Smooth muscle cell (in vitro differentiated cells): Measurements from ENCODE around the gene GLRX. TPM values are rescaled to one million over a fixed set of nuclear protein-coding genes. Genes with fewer than 3 reads are reported as not detected.
A peak's percentile ranks its signal among the peaks of the same experiment; 100 is the strongest.
"Not testable (repeated sequence)": the region's sequence is repeated elsewhere in the genome, so short reads cannot be mapped to it uniquely, and the experiment has no call there.

Experiments
- DNase-seq: peaks from one replicate; lab custom pipeline; 2025; ENCODE audit not compliant: unreplicated experiment; lab: John Stamatoyannopoulos, UW
- H2AFZ ChIP-seq: fragments of 200-600 bp; sonication (generic); 2 replicates; pipeline ENCODE4 v1.6.0; 2016; ENCODE audit warnings: antibody characterized with exemption, low read depth, mild to moderate bottlenecking
- H3F3A ChIP-seq: fragments of 200-600 bp; sonication (generic); 2 replicates; pipeline ENCODE4 v1.6.0; 2017; ENCODE audit warnings: antibody characterized with exemption, low read depth
- H3K27ac ChIP-seq: fragments of 200-600 bp; sonication (generic); 2 replicates; pipeline ENCODE4 v1.5.1; 2016; ENCODE audit warnings: low read depth, mild to moderate bottlenecking
- H3K27me3 ChIP-seq: fragments of 200-600 bp; sonication (generic); 2 replicates; pipeline ENCODE4 v1.6.1; 2016; ENCODE audit warnings: low read depth, mild to moderate bottlenecking
- H3K36me3 ChIP-seq: fragments of 200-600 bp; sonication (generic); 2 replicates; pipeline ENCODE4 v1.5.1; 2016; ENCODE audit warnings: low read depth
- H3K4me1 ChIP-seq: fragments of 200-600 bp; sonication (generic); 2 replicates; pipeline ENCODE4 v1.5.1; 2016; ENCODE audit warnings: low read depth
- H3K4me2 ChIP-seq: fragments of 200-600 bp; sonication (generic); 2 replicates; pipeline ENCODE4 v1.6.0; 2016; ENCODE audit warnings: mild to moderate bottlenecking
- H3K4me3 ChIP-seq: fragments of 200-600 bp; sonication (generic); 2 replicates; pipeline ENCODE4 v1.5.1; 2016; ENCODE audit warnings: mild to moderate bottlenecking
- H3K79me2 ChIP-seq: fragments of 200-600 bp; sonication (generic); 2 replicates; pipeline ENCODE4 v1.6.0; 2016; ENCODE audit warnings: low read depth, mild to moderate bottlenecking
- H3K9ac ChIP-seq: fragments of 200-600 bp; sonication (generic); 2 replicates; pipeline ENCODE4 v1.6.0; 2016; ENCODE audit warnings: low read depth
- H3K9me3 ChIP-seq: fragments of 200-600 bp; sonication (generic); replicated peaks from 2 replicates; pipeline ENCODE4 v1.5.1; 2016; ENCODE audit warnings: low read depth
- H4K20me1 ChIP-seq: fragments of 200-600 bp; sonication (generic); 2 replicates; pipeline ENCODE4 v1.6.0; 2016; ENCODE audit warnings: low read depth
- WGBS: methylation state at CpG from one replicate; pipeline ENCODE4 v1.1.7; 2016; ENCODE audit warnings: low lambda C conversion rate; 5-methylcytosine and 5-hydroxymethylcytosine counted together
- polyA plus RNA-seq: library from polyadenylated mRNA; unstranded; fragments of >200 nt; fragmentation: Nextera tagmentation; extraction: Ambion mirVana; gene quantifications from 2 replicates; pipeline ENCODE4 v1.2.1, GENCODE V29; 2016
- total RNA-seq: library from RNA; depleted of rRNA; stranded (reverse); fragments of >200 nt; gene quantifications from 2 replicates; pipeline ENCODE4 v1.2.3, GENCODE V29; 2014
- TF ChIP-seq, protein P1 (sequence below): fragments of 200-600 bp; sonication (generic); IDR thresholded peaks from 2 replicates; pipeline ENCODE4 v1.5.1; 2017; ENCODE audit warnings: borderline replicate concordance, mild to moderate bottlenecking, antibody characterized with exemption; ENCODE audit not compliant: insufficient read depth, poor library complexity, severe bottlenecking

GLRX gene
- total and polyA plus RNA-seq, 2 experiments from 2014 or later: 50.8 to 95.7 TPM

DNA sequence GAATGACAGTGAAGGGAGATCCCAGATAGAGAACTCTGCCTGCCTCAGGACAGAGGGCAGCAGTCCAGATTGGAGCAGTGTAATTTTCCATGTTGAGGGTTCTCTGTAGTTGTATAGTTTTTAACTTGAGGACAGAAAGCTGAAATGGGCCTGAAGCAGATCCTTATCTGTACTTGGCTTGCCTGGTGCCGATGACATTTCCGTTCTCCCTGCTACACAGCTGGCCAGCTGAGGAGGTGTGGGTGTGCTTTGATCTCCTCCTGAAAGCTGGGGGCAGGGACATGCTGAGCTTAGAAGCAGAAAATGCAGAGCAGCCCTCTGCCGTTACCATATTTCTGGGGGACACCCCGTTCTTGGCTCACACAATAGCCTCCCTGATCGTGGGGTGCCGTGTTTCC lies 10.5 kb downstream of the GLRX start:
- Histone ChIP-seq H4K20me1 (peaks cover 13% of the 10 kb centered on the region), H3K79me2 (peaks cover 8% of the 10 kb centered on the region), H3K36me3 (no peaks in the 10 kb centered on the region), H2AFZ (no peak overlapping the region), H3K4me2 (peak overlapping the region; percentile 76), H3F3A (peaks cover 27% of the 10 kb centered on the region), H3K27ac (peak overlapping the region; percentile 77), H3K4me3 (no peak overlapping the region), H3K9ac (peak overlapping the region; percentile 31), H3K9me3 (no peaks in the 10 kb centered on the region), H3K27me3 (no peaks in the 10 kb centered on the region), H3K4me1 (peaks cover 19% of the 10 kb centered on the region)
- WGBS: 26% methylated on average over 6 of the region's 6 CpGs
- TF ChIP-seq, protein P1, sequence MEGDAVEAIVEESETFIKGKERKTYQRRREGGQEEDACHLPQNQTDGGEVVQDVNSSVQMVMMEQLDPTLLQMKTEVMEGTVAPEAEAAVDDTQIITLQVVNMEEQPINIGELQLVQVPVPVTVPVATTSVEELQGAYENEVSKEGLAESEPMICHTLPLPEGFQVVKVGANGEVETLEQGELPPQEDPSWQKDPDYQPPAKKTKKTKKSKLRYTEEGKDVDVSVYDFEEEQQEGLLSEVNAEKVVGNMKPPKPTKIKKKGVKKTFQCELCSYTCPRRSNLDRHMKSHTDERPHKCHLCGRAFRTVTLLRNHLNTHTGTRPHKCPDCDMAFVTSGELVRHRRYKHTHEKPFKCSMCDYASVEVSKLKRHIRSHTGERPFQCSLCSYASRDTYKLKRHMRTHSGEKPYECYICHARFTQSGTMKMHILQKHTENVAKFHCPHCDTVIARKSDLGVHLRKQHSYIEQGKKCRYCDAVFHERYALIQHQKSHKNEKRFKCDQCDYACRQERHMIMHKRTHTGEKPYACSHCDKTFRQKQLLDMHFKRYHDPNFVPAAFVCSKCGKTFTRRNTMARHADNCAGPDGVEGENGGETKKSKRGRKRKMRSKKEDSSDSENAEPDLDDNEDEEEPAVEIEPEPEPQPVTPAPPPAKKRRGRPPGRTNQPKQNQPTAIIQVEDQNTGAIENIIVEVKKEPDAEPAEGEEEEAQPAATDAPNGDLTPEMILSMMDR: no peak
- no peak for DNase-seq

DNA sequence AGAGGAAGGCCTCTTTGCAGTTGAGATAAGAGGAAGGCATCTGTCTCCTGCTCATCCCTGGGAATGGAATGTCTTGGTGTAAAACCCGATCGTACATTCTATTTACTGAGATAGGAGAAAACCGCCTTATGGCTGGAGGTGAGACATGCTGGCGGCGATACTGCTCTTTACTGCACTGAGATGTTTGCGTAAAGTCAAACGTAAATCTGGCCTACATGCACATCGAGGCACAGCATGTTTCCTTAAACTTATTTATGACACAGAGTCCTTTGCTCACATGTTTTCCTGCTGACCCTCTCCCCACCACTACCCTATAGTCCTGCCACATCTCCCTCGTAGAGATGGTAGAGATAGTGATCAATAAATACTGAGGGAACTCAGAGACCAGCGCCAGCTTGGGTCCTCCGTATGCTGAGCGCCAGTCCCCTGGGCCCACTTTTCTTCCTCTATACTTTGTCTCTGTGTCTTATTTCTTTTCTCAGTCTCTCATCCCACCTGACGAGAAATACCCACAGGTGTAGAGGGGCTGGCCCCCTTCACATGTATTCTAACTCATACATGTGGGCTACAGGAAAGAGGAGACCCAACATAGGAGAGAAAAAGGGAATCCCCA lies 11.0 kb downstream of the GLRX start:
- DNase-seq, H3K9me3 ChIP-seq, H2AFZ ChIP-seq, H3K79me2 ChIP-seq, H3K36me3 ChIP-seq, H3K27me3 ChIP-seq, H4K20me1 ChIP-seq, H3K4me3 ChIP-seq: not testable (repeated sequence)
- Histone ChIP-seq H3K27ac (peak overlapping the region; percentile 77), H3F3A (peaks cover 27% of the 10 kb centered on the region), H3K4me1 (peaks cover 19% of the 10 kb centered on the region), H3K9ac (peak overlapping the region; percentile 31), H3K4me2 (peak overlapping the region; percentile 76)
- 33% methylated on average over 13 of the region's 13 CpGs for WGBS

DNA sequence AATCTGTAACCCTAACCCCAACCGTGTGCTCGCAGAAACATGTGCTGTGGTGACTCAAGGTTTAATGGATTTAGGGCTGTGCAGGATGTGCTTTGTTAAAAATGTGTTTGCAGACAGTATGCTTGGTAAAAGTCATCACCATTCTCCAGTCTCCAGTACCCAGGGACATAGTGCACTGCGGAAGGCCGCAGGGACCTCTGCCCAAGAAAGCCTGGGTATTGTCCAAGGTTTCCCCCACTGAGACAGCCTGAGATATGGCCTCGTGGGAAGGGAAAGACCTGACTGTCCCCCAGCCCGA lies 11.5 kb downstream of the GLRX start:
- H3K27me3 ChIP-seq: not testable (repeated sequence)

DNA sequence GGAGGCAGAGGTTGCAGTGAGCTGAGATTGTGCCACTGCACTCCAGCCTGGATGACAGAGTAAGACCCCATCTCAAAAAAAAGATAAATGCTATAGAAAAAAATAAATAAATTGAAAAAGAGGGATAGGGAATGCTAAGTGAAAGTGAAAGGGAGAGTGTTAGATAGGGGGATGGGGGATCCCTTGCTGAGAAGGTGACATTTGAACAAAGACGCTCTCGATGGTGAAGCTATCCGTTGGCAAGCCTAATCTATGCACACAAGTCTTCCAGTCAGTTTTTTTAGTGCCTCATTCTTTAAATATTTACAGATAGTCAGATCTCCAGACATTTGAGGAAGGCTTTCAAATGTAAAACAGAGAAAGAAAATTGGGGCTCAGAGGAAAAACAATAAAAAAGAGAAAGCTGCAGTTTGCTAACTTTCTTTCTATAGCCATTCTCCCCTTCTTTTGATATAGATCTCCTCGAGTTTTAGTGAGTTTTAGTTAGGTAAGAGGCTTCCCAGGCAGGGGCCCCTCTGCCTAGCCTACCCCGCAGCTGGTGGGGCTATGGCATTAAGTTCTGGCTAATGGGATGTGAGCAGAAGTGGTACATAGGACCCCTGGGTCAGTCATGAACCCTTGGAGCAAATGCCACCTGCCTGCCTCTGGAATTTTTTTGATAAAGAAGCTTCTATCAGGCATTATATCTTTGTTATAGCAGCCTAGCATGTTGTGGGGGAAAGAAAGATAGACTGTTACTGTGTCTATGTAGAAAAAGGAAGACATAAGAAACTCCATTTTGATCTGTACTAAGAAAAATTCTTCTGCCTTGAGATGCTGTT lies 12.0 kb downstream of the GLRX start:
- no peaks in the 10 kb centered on the region for H3K9me3 ChIP-seq
- no peak overlapping the region for H3K9ac ChIP-seq
- WGBS: 29% methylated on average over 5 of the region's 5 CpGs
- H3F3A ChIP-seq: peaks cover 24% of the 10 kb centered on the region
- no peaks in the 10 kb centered on the region for H3K36me3 ChIP-seq
- H4K20me1 ChIP-seq: no peaks in the 10 kb centered on the region
- no peak overlapping the region for H3K4me3 ChIP-seq
- peaks cover 19% of the 10 kb centered on the region for H3K4me1 ChIP-seq
- H3K27ac ChIP-seq: peak overlapping the region; percentile 77
- DNase-seq: no peak
- H2AFZ ChIP-seq: no peak overlapping the region
- TF ChIP-seq, protein P1: no peak
- no peaks in the 10 kb centered on the region for H3K79me2 ChIP-seq
- H3K4me2 ChIP-seq: peak overlapping the region; percentile 76
- no peaks in the 10 kb centered on the region for H3K27me3 ChIP-seq

More for the DNA sequence above, 11.5 kb downstream of the GLRX start:
- not testable (repeated sequence) for DNase-seq, H3K9me3 ChIP-seq, H2AFZ ChIP-seq, H3K9ac ChIP-seq, H3K4me3 ChIP-seq, H4K20me1 ChIP-seq, H3K79me2 ChIP-seq, H3K36me3 ChIP-seq
- H3K4me2 ChIP-seq: peak overlapping the region; percentile 76
- peak overlapping the region; percentile 77 for H3K27ac ChIP-seq
- H3F3A ChIP-seq: peaks cover 27% of the 10 kb centered on the region
- WGBS: 17% methylated on average over 6 of the region's 6 CpGs
- H3K4me1 ChIP-seq: peaks cover 19% of the 10 kb centered on the region
